CD14-positive monocyte (primary cell): ENCODE data around the gene OXGR1. TPM values are rescaled to one million over a fixed set of nuclear protein-coding genes. Genes with fewer than 3 reads are reported as not detected.
A peak's percentile ranks its signal among the peaks of the same experiment; 100 is the strongest.

Experiments
- DNase-seq, 3 donors: peaks; one replicate each; pipeline ENCODE4 v3.0.0-alpha.2; 2011 to 2022
- H2AFZ ChIP-seq: 2 replicates; pipeline ENCODE4 v1.6.0; 2012; ENCODE audit warnings: mild to moderate bottlenecking, low read depth, low read length, inconsistent platforms; ENCODE audit not compliant: insufficient read depth, poor library complexity, severe bottlenecking
- H3K27ac ChIP-seq, 2 donors: 1 replicate in 1 of 2; 2 replicates in 1 of 2; pipeline ENCODE4 v1.5.1; 2012 to 2013; ENCODE audit warnings: low read length in 2 of 2, control low read depth in 1 of 2, inconsistent platforms in 1 of 2, low read depth in 1 of 2, mild to moderate bottlenecking in 1 of 2
- H3K27me3 ChIP-seq, 2 donors: one replicate each; pipeline versions ENCODE4 v1.6.0 to v1.6.1; 2011 to 2013; ENCODE audit warnings: low read length in 2 of 2; ENCODE audit not compliant: control insufficient read depth in 2 of 2, insufficient read depth in 2 of 2
- H3K36me3 ChIP-seq, 2 donors: replicated peaks in 1 of 2; 1 replicate in 1 of 2; 2 replicates in 1 of 2; pipeline versions ENCODE4 v1.5.1 to v1.6.1; 2012 to 2013; ENCODE audit warnings: low read length in 2 of 2, control low read depth in 1 of 2, inconsistent platforms in 1 of 2, mild to moderate bottlenecking in 1 of 2; ENCODE audit not compliant: insufficient read depth in 2 of 2, control insufficient read depth in 1 of 2
- H3K4me1 ChIP-seq, 2 donors: 1 replicate in 1 of 2; 2 replicates in 1 of 2; pipeline versions ENCODE4 v1.5.1 to v1.6.1; 2012 to 2013; ENCODE audit warnings: low read length in 2 of 2, control low read depth in 1 of 2, inconsistent platforms in 1 of 2, mild to moderate bottlenecking in 1 of 2, moderate library complexity in 1 of 2; ENCODE audit not compliant: insufficient read depth in 2 of 2, control insufficient read depth in 1 of 2
- H3K4me2 ChIP-seq: replicated peaks from 2 replicates; pipeline ENCODE3; 2012; ENCODE audit warnings: low read length, moderate library complexity, mild to moderate bottlenecking; ENCODE audit not compliant: poor library complexity, severe bottlenecking; ENCODE audit errors: extremely low read depth
- H3K4me3 ChIP-seq, 3 experiments: fragments of 200-600 bp in 1 of 3; sonication (generic) in 1 of 3; replicated peaks in 1 of 3; 1 replicate in 2 of 3; 2 replicates in 1 of 3; pipeline ENCODE4 v1.5.1; 2011 to 2013; ENCODE audit warnings: low read length in 3 of 3, mild to moderate bottlenecking in 3 of 3, control low read depth in 2 of 3, low read depth in 2 of 3, inconsistent platforms in 1 of 3, moderate library complexity in 1 of 3
- H3K79me2 ChIP-seq: 2 replicates; pipeline ENCODE4 v1.6.0; 2012; ENCODE audit warnings: mild to moderate bottlenecking, control low read depth, inconsistent platforms, low read length, moderate library complexity; ENCODE audit not compliant: insufficient read depth
- H3K9ac ChIP-seq: 2 replicates; pipeline ENCODE4 v1.6.0; 2017; ENCODE audit warnings: low read length, mild to moderate bottlenecking; ENCODE audit not compliant: insufficient read depth, poor library complexity, severe bottlenecking
- H3K9me3 ChIP-seq, 2 donors: replicated peaks in 1 of 2; 1 replicate in 1 of 2; 2 replicates in 1 of 2; pipeline versions ENCODE4 v1.5.1 to v1.6.1; 2012 to 2013; ENCODE audit warnings: low read length in 2 of 2, control low read depth in 1 of 2; ENCODE audit not compliant: control insufficient read depth in 1 of 2, insufficient read depth in 1 of 2
- H4K20me1 ChIP-seq: 2 replicates; pipeline ENCODE4 v1.6.0; 2012; ENCODE audit warnings: mild to moderate bottlenecking, low read length, control low read depth, moderate library complexity; ENCODE audit not compliant: insufficient read depth
- H3K27ac Mint-ChIP-seq, 7 donors: one replicate each; pipeline ENCODE4 v1.8.0; 2020; ENCODE audit warnings: mild to moderate bottlenecking in 7 of 7, mixed read lengths in 7 of 7, moderate library complexity in 6 of 7, inconsistent platforms in 2 of 7
- H3K27me3 Mint-ChIP-seq, 3 donors: one replicate each; pipeline ENCODE4 v1.8.0; 2021 to 2022; ENCODE audit warnings: low read depth in 3 of 3, mild to moderate bottlenecking in 3 of 3, mixed read lengths in 3 of 3, moderate library complexity in 3 of 3, inconsistent platforms in 1 of 3
- H3K36me3 Mint-ChIP-seq, 2 donors: one replicate each; pipeline ENCODE4 v1.8.0; 2020; ENCODE audit warnings: mixed read lengths in 2 of 2, inconsistent platforms in 1 of 2, mild to moderate bottlenecking in 1 of 2
- H3K4me1 Mint-ChIP-seq: one replicate; pipeline ENCODE4 v1.8.0; 2020; ENCODE audit warnings: mild to moderate bottlenecking, mixed read lengths
- H3K4me3 Mint-ChIP-seq, 2 donors: one replicate each; pipeline ENCODE4 v1.8.0; 2020; ENCODE audit warnings: mild to moderate bottlenecking in 2 of 2, mixed read lengths in 2 of 2, moderate library complexity in 1 of 2
- H3K9me3 Mint-ChIP-seq, 7 donors: one replicate each; pipeline ENCODE4 v1.8.0; 2020 to 2022; ENCODE audit warnings: mixed read lengths in 7 of 7, mild to moderate bottlenecking in 6 of 7, moderate library complexity in 6 of 7, inconsistent platforms in 2 of 7
- WGBS: methylation state at CpG from one replicate; pipeline ENCODE4 v1.1.5; 2013; ENCODE audit warnings: missing lambda C conversion rate; ENCODE audit not compliant: insufficient coverage; 5-methylcytosine and 5-hydroxymethylcytosine counted together
- intact Hi-C, 2 donors: fragments of 100-400 bp; cut with micrococcal nuclease; formaldehyde crosslinking; loops; one replicate each; pipeline versions ENCODE4 v1.15.0 to v1.15.1; 2023
- polyA plus RNA-seq, 3 donors: library from polyadenylated mRNA; depleted of rRNA in 1 of 3; unstranded in 2 of 3; stranded (reverse) in 1 of 3; fragments of 300-500 nt in 2 of 3; fragments of >200 nt in 1 of 3; fragmentation: Illumina TruSeq in 2 of 3; gene quantifications; 1 replicate in 2 of 3; 2 replicates in 1 of 3; pipeline ENCODE4 v1.2.3, GENCODE V29; 2012 to 2021
- TF ChIP-seq, protein P1 (sequence below): fragments of 200-600 bp; IDR thresholded peaks from one replicate; pipeline ENCODE4 v1.8.0; 2022; ENCODE audit warnings: antibody characterized with exemption, mild to moderate bottlenecking

Gene OXGR1
- polyA plus RNA-seq, 3 donors = 0.22 to 0.27 TPM; not detected in 1

- DNase-seq = no peak
- Mint-ChIP-seq H3K27me3 (peaks cover 15 to 28% (median 28%) of the 10 kb centered on the region in 3 donors), H3K4me3 (peak overlapping the region in 1 of 2 donors; percentile 40)
Measured at GRCh38 chr13:96988441-96988840, 5.8 kb downstream of the OXGR1 start.

DNA sequence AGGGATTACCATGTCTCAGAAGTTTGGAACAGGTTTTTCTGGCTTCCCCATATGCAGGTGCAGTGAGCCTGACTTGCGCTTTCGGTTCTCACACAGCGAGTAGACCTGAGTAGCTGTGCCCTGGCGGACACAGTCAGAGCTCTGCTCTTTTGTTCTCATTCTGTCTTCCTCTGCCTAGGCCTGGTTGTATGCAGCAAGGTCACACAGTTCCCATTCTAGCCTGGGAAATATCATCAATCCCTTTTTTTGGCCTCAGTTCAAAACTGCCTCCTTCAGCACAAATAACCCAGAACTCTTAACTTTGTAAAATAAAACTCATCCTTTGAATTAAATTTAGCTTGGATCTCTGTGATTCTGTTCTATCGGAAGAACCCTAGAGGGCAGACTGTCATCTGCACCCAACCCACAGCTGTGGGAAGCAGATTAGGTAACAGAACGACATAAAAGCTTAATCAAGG is 10.2 kb downstream of the OXGR1 start:
- Histone ChIP-seq H3K4me1 (peaks cover 24 to 29% of the 10 kb centered on the region in 2 donors), H3K9ac (no peak overlapping the region), H3K27ac (no peak overlapping the region), H3K79me2 (no peaks in the 10 kb centered on the region), H2AFZ (no peak overlapping the region), H4K20me1 (no peaks in the 10 kb centered on the region), H3K36me3 (no peaks in the 10 kb centered on the region), H3K9me3 (no peaks in the 10 kb centered on the region), H3K27me3 (peaks cover 0 to 3% of the 10 kb centered on the region in 2 donors), H3K4me2 (peak overlapping the region; percentile 14), H3K4me3 (no peak overlapping the region)
- peaks cover 32% of the 10 kb centered on the region for H3K4me1 Mint-ChIP-seq
- peak in 2 of 3 donors; percentile 16 to 29 for DNase-seq
- 66% methylated on average over 5 of the region's 6 CpGs for WGBS
- TF ChIP-seq, protein P1, sequence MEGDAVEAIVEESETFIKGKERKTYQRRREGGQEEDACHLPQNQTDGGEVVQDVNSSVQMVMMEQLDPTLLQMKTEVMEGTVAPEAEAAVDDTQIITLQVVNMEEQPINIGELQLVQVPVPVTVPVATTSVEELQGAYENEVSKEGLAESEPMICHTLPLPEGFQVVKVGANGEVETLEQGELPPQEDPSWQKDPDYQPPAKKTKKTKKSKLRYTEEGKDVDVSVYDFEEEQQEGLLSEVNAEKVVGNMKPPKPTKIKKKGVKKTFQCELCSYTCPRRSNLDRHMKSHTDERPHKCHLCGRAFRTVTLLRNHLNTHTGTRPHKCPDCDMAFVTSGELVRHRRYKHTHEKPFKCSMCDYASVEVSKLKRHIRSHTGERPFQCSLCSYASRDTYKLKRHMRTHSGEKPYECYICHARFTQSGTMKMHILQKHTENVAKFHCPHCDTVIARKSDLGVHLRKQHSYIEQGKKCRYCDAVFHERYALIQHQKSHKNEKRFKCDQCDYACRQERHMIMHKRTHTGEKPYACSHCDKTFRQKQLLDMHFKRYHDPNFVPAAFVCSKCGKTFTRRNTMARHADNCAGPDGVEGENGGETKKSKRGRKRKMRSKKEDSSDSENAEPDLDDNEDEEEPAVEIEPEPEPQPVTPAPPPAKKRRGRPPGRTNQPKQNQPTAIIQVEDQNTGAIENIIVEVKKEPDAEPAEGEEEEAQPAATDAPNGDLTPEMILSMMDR = peak; percentile 35
- H3K4me3 Mint-ChIP-seq = peak overlapping the region; percentile 20 to 75
- peaks cover 0 to 6% (median 4%) of the 10 kb centered on the region in 3 donors for H3K27me3 Mint-ChIP-seq
- peaks cover 0 to 10% (median 5%) of the 10 kb centered on the region in 7 donors for H3K9me3 Mint-ChIP-seq
- intact Hi-C loops = no loop called here
- H3K36me3 Mint-ChIP-seq = no peaks in the 10 kb centered on the region
- H3K27ac Mint-ChIP-seq = peak overlapping the region; percentile 18 to 87 (median 66)

More at GRCh38 chr13:96988441-96988840, 5.8 kb downstream of the OXGR1 start:
- H3K9me3 Mint-ChIP-seq = peaks cover 2 to 7% (median 5%) of the 10 kb centered on the region in 7 donors
- peaks cover 0 to 6% of the 10 kb centered on the region in 2 donors for H3K9me3 ChIP-seq
- intact Hi-C loops = no loop called here
- no peaks in the 10 kb centered on the region for H3K36me3 Mint-ChIP-seq
- H3K79me2 ChIP-seq = no peaks in the 10 kb centered on the region
- no peak overlapping the region for H2AFZ ChIP-seq
- no peak overlapping the region for H3K9ac ChIP-seq
- peaks cover 18% of the 10 kb centered on the region for H3K4me1 Mint-ChIP-seq
- H3K27me3 ChIP-seq = peaks cover 12 to 13% of the 10 kb centered on the region in 2 donors
- H3K4me3 ChIP-seq = no peak overlapping the region
- no peak overlapping the region for H3K4me2 ChIP-seq
- TF ChIP-seq, protein P1 = no peak
- no peak overlapping the region for H3K27ac ChIP-seq
- H3K4me1 ChIP-seq = peaks cover 12 to 13% of the 10 kb centered on the region in 2 donors
- no peaks in the 10 kb centered on the region for H4K20me1 ChIP-seq
- H3K36me3 ChIP-seq = no peaks in the 10 kb centered on the region
- H3K27ac Mint-ChIP-seq = no peak overlapping the region
- no CpG with 5 or more reads among the region's 5 CpGs for WGBS
